ENCODE data around the gene PRR5L. TPM values are rescaled to one million over a fixed set of nuclear protein-coding genes. Genes with fewer than 3 reads are reported as not detected.

PRR5L gene
- total and polyA plus RNA-seq, 2 experiments from 2014 or later = 3.1 to 8.9 TPM

GRCh38 chr11:36409152-36409816 lies 113.2 kb downstream of the PRR5L start:
- Mint-ChIP-seq H3K4me1 (peaks cover 9% of the 10 kb centered on the region; the same call in 2 of the 3 replicates), H3K4me3 (no peak overlapping the region), H3K27ac (no peak overlapping the region), H3K36me3 (ENCODE audit: low read depth) (no peaks in the 10 kb centered on the region), H3K27me3 (ENCODE audit: insufficient read depth, low read depth, poor library complexity) (peaks cover 2% of the 10 kb centered on the region), H3K9me3 (no peaks in the 10 kb centered on the region)
- H3K4me2 ChIP-seq = no peak overlapping the region
- ATAC-seq (no peak), DNase-seq (ENCODE audit: low spot score) (no peak)
- H3K79me2 ChIP-seq (replicated peaks; ENCODE audit: insufficient read depth) = no peaks in the 10 kb centered on the region
- no peaks in the 10 kb centered on the region for H3K9me2 ChIP-seq (ENCODE audit: insufficient read depth)
- H3F3A ChIP-seq (replicated peaks; ENCODE audit: low read depth) = no peaks in the 10 kb centered on the region
- H3K4me3 ChIP-seq = no peak overlapping the region
- no peak overlapping the region for H2AFZ ChIP-seq
- no peak overlapping the region for H3K27ac ChIP-seq (ENCODE audit: low read depth)
- H3K4me1 ChIP-seq (ENCODE audit: insufficient read depth) = no peaks in the 10 kb centered on the region
- no peaks in the 10 kb centered on the region for H3K27me3 ChIP-seq (ENCODE audit: insufficient read depth)
- TF ChIP-seq, protein P1, sequence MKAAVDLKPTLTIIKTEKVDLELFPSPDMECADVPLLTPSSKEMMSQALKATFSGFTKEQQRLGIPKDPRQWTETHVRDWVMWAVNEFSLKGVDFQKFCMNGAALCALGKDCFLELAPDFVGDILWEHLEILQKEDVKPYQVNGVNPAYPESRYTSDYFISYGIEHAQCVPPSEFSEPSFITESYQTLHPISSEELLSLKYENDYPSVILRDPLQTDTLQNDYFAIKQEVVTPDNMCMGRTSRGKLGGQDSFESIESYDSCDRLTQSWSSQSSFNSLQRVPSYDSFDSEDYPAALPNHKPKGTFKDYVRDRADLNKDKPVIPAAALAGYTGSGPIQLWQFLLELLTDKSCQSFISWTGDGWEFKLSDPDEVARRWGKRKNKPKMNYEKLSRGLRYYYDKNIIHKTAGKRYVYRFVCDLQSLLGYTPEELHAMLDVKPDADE (IDR thresholded peaks at IDR 0.05) = no peak
- TF ChIP-seq NANOG (IDR thresholded peaks at IDR 0.05; ENCODE audit: borderline replicate concordance) = no peak
- no peak for TF ChIP-seq EZH2 (IDR thresholded peaks at IDR 0.05; ENCODE audit: low read depth, unreplicated experiment)
- no peak for TF ChIP-seq STAT1 (IDR thresholded peaks at IDR 0.05; ENCODE audit: unreplicated experiment)
- TF ChIP-seq, protein P2, sequence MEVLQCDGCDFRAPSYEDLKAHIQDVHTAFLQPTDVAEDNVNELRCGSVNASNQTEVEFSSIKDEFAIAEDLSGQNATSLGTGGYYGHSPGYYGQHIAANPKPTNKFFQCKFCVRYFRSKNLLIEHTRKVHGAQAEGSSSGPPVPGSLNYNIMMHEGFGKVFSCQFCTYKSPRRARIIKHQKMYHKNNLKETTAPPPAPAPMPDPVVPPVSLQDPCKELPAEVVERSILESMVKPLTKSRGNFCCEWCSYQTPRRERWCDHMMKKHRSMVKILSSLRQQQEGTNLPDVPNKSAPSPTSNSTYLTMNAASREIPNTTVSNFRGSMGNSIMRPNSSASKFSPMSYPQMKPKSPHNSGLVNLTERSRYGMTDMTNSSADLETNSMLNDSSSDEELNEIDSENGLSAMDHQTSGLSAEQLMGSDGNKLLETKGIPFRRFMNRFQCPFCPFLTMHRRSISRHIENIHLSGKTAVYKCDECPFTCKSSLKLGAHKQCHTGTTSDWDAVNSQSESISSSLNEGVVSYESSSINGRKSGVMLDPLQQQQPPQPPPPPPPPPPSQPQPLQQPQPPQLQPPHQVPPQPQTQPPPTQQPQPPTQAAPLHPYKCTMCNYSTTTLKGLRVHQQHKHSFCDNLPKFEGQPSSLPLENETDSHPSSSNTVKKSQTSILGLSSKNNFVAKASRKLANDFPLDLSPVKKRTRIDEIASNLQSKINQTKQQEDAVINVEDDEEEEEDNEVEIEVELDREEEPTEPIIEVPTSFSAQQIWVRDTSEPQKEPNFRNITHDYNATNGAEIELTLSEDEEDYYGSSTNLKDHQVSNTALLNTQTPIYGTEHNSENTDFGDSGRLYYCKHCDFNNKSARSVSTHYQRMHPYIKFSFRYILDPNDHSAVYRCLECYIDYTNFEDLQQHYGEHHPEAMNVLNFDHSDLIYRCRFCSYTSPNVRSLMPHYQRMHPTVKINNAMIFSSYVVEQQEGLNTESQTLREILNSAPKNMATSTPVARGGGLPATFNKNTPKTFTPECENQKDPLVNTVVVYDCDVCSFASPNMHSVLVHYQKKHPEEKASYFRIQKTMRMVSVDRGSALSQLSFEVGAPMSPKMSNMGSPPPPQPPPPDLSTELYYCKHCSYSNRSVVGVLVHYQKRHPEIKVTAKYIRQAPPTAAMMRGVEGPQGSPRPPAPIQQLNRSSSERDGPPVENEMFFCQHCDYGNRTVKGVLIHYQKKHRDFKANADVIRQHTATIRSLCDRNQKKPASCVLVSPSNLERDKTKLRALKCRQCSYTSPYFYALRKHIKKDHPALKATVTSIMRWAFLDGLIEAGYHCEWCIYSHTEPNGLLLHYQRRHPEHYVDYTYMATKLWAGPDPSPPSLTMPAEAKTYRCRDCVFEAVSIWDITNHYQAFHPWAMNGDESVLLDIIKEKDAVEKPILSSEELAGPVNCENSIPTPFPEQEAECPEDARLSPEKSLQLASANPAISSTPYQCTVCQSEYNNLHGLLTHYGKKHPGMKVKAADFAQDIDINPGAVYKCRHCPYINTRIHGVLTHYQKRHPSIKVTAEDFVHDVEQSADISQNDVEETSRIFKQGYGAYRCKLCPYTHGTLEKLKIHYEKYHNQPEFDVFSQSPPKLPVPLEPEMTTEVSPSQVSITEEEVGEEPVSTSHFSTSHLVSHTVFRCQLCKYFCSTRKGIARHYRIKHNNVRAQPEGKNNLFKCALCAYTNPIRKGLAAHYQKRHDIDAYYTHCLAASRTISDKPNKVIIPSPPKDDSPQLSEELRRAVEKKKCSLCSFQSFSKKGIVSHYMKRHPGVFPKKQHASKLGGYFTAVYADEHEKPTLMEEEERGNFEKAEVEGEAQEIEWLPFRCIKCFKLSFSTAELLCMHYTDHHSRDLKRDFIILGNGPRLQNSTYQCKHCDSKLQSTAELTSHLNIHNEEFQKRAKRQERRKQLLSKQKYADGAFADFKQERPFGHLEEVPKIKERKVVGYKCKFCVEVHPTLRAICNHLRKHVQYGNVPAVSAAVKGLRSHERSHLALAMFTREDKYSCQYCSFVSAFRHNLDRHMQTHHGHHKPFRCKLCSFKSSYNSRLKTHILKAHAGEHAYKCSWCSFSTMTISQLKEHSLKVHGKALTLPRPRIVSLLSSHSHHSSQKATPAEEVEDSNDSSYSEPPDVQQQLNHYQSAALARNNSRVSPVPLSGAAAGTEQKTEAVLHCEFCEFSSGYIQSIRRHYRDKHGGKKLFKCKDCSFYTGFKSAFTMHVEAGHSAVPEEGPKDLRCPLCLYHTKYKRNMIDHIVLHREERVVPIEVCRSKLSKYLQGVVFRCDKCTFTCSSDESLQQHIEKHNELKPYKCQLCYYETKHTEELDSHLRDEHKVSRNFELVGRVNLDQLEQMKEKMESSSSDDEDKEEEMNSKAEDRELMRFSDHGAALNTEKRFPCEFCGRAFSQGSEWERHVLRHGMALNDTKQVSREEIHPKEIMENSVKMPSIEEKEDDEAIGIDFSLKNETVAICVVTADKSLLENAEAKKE (CRISPR knock-in tag; IDR thresholded peaks at IDR 0.05) = no peak
- TF ChIP-seq, protein P3, sequence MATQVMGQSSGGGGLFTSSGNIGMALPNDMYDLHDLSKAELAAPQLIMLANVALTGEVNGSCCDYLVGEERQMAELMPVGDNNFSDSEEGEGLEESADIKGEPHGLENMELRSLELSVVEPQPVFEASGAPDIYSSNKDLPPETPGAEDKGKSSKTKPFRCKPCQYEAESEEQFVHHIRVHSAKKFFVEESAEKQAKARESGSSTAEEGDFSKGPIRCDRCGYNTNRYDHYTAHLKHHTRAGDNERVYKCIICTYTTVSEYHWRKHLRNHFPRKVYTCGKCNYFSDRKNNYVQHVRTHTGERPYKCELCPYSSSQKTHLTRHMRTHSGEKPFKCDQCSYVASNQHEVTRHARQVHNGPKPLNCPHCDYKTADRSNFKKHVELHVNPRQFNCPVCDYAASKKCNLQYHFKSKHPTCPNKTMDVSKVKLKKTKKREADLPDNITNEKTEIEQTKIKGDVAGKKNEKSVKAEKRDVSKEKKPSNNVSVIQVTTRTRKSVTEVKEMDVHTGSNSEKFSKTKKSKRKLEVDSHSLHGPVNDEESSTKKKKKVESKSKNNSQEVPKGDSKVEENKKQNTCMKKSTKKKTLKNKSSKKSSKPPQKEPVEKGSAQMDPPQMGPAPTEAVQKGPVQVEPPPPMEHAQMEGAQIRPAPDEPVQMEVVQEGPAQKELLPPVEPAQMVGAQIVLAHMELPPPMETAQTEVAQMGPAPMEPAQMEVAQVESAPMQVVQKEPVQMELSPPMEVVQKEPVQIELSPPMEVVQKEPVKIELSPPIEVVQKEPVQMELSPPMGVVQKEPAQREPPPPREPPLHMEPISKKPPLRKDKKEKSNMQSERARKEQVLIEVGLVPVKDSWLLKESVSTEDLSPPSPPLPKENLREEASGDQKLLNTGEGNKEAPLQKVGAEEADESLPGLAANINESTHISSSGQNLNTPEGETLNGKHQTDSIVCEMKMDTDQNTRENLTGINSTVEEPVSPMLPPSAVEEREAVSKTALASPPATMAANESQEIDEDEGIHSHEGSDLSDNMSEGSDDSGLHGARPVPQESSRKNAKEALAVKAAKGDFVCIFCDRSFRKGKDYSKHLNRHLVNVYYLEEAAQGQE (IDR thresholded peaks at IDR 0.05; ENCODE audit: unreplicated experiment) = no peak
- TF ChIP-seq, protein P4, sequence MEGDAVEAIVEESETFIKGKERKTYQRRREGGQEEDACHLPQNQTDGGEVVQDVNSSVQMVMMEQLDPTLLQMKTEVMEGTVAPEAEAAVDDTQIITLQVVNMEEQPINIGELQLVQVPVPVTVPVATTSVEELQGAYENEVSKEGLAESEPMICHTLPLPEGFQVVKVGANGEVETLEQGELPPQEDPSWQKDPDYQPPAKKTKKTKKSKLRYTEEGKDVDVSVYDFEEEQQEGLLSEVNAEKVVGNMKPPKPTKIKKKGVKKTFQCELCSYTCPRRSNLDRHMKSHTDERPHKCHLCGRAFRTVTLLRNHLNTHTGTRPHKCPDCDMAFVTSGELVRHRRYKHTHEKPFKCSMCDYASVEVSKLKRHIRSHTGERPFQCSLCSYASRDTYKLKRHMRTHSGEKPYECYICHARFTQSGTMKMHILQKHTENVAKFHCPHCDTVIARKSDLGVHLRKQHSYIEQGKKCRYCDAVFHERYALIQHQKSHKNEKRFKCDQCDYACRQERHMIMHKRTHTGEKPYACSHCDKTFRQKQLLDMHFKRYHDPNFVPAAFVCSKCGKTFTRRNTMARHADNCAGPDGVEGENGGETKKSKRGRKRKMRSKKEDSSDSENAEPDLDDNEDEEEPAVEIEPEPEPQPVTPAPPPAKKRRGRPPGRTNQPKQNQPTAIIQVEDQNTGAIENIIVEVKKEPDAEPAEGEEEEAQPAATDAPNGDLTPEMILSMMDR (conservative IDR thresholded peaks at IDR 0.05; ENCODE audit: low read depth in 2 of 2) = no peak
- TF ChIP-seq CREB1 (CRISPR knock-in tag; IDR thresholded peaks at IDR 0.05; ENCODE audit: low read depth) = no peak
- no peak for TF ChIP-seq JUNB (IDR thresholded peaks at IDR 0.05; ENCODE audit: unreplicated experiment)
- no peaks in the 10 kb centered on the region for H4K20me1 ChIP-seq (replicated peaks; ENCODE audit: insufficient read depth)
- H3K36me3 ChIP-seq (ENCODE audit: insufficient read depth) = no peaks in the 10 kb centered on the region

Measured in GM23338 (cell line).